VCaP (cell line): ENCODE results near the gene ZNF862.
A peak's percentile ranks its signal among the peaks of the same experiment; 100 is the strongest.

Source experiments
- H3K27ac ChIP-seq: fragments of 450-650 bp; 2 replicates; pipeline ENCODE4 v1.5.1; 2017
- TF ChIP-seq, protein P1 (sequence below): fragments of 450-650 bp; conservative IDR thresholded peaks from 2 replicates; pipeline ENCODE4 v1.5.1; 2017; ENCODE audit warnings: mild to moderate bottlenecking, moderate library complexity

ZNF862 gene

DNA sequence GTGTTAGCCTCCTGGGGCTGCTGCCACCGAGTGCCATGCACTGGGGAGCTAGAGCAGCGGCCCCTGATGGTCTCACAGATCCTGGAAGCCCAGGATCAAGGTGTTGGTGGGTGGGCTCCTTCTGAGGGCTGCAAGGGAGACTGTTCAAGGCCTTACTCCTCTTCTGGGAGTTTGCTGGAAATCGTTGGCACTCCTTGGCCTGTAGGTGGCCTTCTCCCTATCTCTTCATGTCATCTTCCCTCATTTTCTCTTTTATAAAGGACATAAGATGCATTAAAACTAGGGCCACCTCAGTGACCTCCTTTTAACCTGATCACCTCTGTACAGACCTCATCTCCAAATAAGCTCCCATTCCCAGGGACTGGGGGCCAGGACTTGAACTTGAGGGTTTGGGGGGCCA is 27.0 kb upstream of the ZNF862 start:
- TF ChIP-seq, protein P1, sequence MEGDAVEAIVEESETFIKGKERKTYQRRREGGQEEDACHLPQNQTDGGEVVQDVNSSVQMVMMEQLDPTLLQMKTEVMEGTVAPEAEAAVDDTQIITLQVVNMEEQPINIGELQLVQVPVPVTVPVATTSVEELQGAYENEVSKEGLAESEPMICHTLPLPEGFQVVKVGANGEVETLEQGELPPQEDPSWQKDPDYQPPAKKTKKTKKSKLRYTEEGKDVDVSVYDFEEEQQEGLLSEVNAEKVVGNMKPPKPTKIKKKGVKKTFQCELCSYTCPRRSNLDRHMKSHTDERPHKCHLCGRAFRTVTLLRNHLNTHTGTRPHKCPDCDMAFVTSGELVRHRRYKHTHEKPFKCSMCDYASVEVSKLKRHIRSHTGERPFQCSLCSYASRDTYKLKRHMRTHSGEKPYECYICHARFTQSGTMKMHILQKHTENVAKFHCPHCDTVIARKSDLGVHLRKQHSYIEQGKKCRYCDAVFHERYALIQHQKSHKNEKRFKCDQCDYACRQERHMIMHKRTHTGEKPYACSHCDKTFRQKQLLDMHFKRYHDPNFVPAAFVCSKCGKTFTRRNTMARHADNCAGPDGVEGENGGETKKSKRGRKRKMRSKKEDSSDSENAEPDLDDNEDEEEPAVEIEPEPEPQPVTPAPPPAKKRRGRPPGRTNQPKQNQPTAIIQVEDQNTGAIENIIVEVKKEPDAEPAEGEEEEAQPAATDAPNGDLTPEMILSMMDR, result peak; percentile 48
- no peak overlapping the region for H3K27ac ChIP-seq

DNA sequence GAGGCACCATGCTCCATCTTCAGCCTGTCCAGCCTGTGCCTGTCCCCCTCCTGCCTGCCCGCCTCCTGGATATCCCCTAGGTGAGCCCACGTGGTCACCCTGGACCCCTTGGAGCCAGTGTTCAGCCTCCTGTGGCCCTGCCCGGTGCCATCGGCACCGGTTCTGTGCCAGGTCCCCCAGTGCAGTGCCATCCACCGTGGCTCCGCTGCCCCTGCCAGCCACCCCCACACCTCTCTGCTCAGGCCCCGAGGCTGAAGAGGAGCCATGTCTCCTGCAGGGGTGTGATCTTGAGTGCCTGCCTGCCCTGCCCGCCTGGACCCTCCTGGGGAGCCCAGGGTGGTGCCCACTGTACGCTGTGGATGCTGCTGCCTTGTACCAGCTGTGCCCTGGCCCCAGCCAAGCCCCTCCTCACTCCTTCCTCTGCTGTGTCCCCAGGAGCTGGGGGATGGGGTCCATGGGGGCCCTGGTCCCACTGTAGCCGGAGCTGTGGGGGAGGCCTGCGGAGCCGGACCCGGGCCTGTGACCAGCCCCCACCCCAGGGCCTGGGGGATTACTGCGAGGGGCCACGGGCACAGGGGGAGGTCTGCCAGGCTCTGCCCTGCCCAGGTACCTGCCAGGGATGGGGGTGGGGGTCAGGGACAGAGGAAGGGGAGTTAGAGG is 26.2 kb upstream of the ZNF862 start:
- TF ChIP-seq, protein P1, result no peak
- no peak overlapping the region for H3K27ac ChIP-seq

DNA sequence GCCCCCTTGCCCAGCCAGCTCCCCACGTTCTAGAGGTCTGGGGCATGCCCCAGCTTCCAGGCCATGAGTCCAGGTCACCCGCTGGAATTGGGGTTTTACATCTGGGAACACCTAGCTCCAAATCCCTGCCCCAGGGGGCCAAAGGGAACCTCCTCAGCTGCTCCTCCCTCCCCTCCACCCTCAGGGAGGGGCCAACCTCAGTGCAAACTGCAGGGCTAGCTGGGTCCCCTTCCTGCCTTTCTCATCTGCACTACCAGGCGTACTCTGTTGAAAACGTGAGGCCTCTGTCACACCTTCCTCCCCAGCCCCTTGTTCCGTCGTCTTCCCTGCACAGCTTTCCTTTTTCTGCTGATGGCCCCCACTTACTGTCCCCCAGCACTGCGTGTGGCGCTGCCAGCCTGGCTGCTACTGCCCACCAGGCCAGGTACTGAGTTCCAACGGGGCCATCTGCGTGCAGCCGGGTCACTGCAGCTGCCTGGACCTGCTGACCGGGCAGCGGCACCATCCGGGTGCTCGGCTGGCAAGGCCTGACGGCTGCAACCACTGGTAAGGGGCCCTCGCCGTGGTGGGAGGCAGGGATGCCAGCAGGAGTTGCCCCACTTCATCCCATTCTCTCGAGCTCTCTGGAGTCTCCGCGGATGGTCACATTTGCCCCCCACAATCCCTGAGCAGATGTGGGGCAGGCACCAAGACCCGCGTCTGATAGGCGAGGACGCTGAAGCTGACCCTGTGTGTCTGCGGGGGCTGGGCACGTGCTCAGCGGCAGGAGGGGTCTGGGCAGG is 24.7 kb upstream of the ZNF862 start:
- H3K27ac ChIP-seq, result no peak overlapping the region

DNA sequence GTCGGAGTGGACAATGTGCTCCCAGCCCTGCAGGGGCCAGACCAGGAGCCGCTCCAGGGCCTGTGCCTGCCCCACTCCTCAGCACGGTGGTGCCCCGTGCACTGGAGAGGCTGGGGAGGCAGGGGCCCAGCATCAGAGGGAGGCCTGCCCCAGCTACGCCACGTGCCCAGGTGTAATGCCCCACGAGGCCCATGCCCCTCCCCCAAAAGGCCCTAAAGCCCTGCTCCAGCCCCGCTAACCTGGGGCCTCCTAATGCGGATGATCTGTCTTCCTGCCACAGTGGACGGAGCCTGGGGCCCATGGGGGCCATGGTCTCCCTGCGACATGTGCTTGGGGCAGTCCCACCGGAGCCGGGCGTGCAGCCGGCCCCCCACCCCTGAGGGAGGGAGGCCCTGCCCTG is 23.7 kb upstream of the ZNF862 start:
- TF ChIP-seq, protein P1, result no peak
- H3K27ac ChIP-seq, result no peak overlapping the region

More for the DNA sequence above, 24.7 kb upstream of the ZNF862 start:
- TF ChIP-seq, protein P1, result no peak

DNA sequence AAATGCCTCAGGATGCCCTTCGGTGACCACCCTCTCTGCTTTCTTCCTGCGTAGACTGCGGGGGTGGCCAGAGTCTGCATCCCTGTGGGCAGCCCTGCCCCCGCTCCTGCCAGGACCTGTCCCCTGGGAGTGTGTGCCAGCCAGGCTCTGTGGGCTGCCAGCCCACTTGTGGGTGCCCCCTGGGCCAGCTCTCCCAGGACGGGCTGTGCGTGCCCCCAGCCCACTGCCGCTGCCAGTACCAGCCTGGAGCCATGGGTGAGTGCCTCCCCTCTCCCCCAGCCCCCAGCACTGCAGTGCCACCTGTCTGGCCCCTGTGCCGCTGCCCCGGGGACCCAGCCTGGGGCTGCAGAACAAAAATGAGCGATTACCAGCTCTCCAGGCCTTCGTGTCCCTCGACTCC is 23.1 kb upstream of the ZNF862 start:
- no peak overlapping the region for H3K27ac ChIP-seq
- TF ChIP-seq, protein P1, result no peak

DNA sequence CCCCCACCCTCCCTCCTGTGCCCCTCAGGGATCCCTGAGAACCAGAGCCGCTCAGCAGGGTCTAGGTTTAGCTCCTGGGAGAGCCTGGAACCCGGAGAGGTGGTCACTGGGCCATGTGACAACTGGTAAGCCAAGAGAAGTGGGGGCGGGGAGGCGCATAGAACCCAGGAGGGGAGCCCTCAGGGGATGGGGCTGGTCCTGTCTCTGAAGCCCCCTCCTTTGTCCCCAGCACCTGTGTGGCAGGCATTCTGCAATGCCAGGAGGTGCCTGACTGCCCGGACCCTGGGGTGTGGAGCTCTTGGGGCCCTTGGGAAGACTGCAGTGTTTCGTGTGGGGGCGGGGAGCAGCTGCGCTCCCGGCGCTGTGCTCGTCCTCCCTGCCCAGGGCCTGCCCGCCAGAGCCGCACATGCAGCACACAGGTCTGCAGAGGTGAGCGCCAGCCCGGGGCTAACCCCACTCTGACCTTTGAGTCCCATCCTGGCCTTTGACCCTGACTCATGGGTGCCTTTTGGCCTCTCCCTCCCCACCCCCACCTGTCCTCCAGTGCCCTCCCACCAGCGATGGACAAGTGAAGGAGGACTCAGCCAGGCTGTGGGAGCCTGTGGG is 22.4 kb upstream of the ZNF862 start:
- no peak overlapping the region for H3K27ac ChIP-seq
- TF ChIP-seq, protein P1, result no peak

DNA sequence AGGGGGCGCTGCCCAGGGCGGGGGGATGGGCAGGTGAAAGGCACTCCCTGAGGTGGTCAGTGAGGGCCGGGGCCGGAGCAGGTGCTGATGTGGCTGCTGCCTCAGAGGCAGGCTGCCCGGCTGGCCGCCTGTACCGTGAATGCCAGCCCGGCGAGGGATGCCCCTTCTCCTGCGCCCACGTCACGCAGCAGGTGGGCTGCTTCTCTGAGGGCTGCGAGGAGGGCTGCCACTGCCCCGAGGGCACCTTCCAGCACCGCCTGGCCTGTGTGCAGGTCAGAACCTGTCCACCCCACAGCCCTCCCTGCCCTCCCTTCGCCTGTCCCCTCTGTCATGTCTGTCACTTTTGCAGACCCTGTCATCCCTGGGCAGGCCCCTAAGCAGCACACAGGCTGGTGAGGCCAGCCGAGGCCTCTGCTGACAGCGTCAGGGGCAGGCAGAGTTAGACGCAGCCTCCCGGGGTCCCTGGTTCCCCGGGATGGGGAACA is 21.9 kb upstream of the ZNF862 start:
- H3K27ac ChIP-seq, result no peak overlapping the region
- TF ChIP-seq, protein P1, result no peak
